CD4-positive, alpha-beta T cell treated with Interleukin-4 for 4 hours (primary cell): ENCODE measurements around the gene MARS1.

Source experiments
- DNase-seq: peaks from one replicate; pipeline ENCODE4 v3.0.0-alpha.2; 2020

MARS1 gene

GRCh38 chr12:57459055-57459749 lies 28.7 kb upstream of the MARS1 start:
- DNase-seq: peak; percentile 92

- DNase-seq: no peak
Measured at GRCh38 chr12:57459750-57460467, 28.0 kb upstream of the MARS1 start, which contains the start of gene GLI1. TSS of gene GLI1 (plus strand) at chr12:57459785. CDS start at chr12:57463692, 3,907 bp downstream.

- DNase-seq: no peak
Measured at GRCh38 chr12:57460468-57460784, 27.4 kb upstream of the MARS1 start.

- no peak for DNase-seq
Measured at GRCh38 chr12:57460841-57461275, 27.0 kb upstream of the MARS1 start.

- no peak for DNase-seq
Measured at GRCh38 chr12:57461276-57461916, 26.5 kb upstream of the MARS1 start.

GRCh38 chr12:57461917-57462250 lies 26.0 kb upstream of the MARS1 start:
- DNase-seq: no peak

GRCh38 chr12:57462251-57462911 lies 25.5 kb upstream of the MARS1 start:
- peak; percentile 88 for DNase-seq

GRCh38 chr12:57462912-57463253 lies 25.0 kb upstream of the MARS1 start:
- DNase-seq: no peak

GRCh38 chr12:57464569-57464968 lies 23.3 kb upstream of the MARS1 start:
- no peak for DNase-seq

GRCh38 chr12:57465030-57465746 lies 22.7 kb upstream of the MARS1 start:
- no peak for DNase-seq

- no peak for DNase-seq
Measured at GRCh38 chr12:57465747-57466505, 21.9 kb upstream of the MARS1 start.

- no peak for DNase-seq
Measured at GRCh38 chr12:57467212-57467874, 20.5 kb upstream of the MARS1 start.

- no peak for DNase-seq
Measured at GRCh38 chr12:57467915-57468314, 20.0 kb upstream of the MARS1 start.

GRCh38 chr12:57469296-57470164 lies 18.3 kb upstream of the MARS1 start:
- no peak for DNase-seq

- DNase-seq: no peak
Measured at GRCh38 chr12:57470286-57470969, 17.4 kb upstream of the MARS1 start.

GRCh38 chr12:57470970-57471656 lies 16.8 kb upstream of the MARS1 start:
- DNase-seq: no peak

GRCh38 chr12:57471661-57472060 lies 16.2 kb upstream of the MARS1 start:
- no peak for DNase-seq

GRCh38 chr12:57472391-57472790 lies 15.5 kb upstream of the MARS1 start:
- no peak for DNase-seq

GRCh38 chr12:57473392-57473791 lies 14.5 kb upstream of the MARS1 start:
- no peak for DNase-seq
